ENCODE results near the gene OSBP2. TPM values are rescaled to one million over a fixed set of nuclear protein-coding genes. Genes with fewer than 3 reads are reported as not detected.
A peak's percentile ranks its signal among the peaks of the same experiment; 100 is the strongest.

The OSBP2 gene
- total RNA-seq, 1 experiment from 2014 or later = 6.2 TPM

DNA sequence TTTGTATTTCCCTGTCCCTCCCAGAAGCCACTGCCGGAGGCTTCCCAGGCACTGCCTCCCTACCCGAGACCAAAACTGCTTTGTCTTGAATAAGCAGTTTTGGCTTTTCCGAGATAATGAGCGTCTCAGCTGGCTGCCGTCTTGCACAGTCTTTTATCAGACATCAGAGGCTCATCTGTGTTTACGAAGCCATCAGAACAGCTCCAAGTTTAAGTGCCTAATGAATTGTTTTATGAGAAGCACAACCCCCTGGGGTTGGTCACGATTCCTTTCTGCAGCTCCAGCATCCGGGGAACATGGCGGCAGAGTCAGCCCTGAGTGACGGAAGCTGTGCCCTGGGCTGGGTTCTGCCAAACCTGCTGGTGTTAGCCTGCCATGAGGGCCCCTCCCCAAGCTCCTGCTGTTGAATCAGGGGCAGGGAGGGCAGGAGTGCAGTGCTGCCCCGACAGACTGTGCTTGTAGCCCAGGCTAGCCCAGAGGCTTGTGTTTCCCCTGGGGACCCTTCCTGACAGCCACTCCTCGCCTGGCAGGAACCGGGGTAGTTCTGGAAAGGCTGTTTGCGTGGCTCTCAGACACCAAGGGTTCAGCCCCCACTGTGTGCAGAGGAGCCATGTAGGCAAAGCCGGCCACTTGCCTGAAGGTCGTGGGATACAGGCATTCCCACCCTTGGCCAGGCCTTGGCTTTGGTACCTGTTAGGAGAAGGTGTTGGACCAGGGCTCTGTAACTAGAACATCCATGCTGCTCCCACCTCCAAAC, 177.8 kb downstream of the OSBP2 start:
- no peak overlapping the region for H3K4me3 ChIP-seq (ENCODE audit: low read depth, low read length)
- H3K27me3 Mint-ChIP-seq (ENCODE audit: insufficient read depth, unreplicated experiment) = no peaks in the 10 kb centered on the region
- H3K36me3 ChIP-seq (ENCODE audit: control insufficient read depth, insufficient read depth, low read length) = no peaks in the 10 kb centered on the region
- ChIA-PET CTCF (no interaction called here), POLR2A (no interaction called here)
- BruUV-seq (replicated peaks) = no TSS peak
- no peaks in the 10 kb centered on the region for H3K9me3 Mint-ChIP-seq (ENCODE audit: unreplicated experiment)
- no peaks in the 10 kb centered on the region for H3K27me3 ChIP-seq (replicated peaks; ENCODE audit: control insufficient read depth, insufficient read depth, low read length)
- TF ChIP-seq CTCF (IDR thresholded peaks at IDR 0.05; ENCODE audit: insufficient read depth in 1 of 2, low read depth in 1 of 2, low read length in 1 of 2, severe bottlenecking in 1 of 2, unreplicated experiment in 1 of 2) = no peak
- H3K4me1 Mint-ChIP-seq (ENCODE audit: low read depth, unreplicated experiment) = no peaks in the 10 kb centered on the region
- H3K27ac Mint-ChIP-seq (ENCODE audit: unreplicated experiment) = no peak overlapping the region
- no peak overlapping the region for H3K4me3 Mint-ChIP-seq (ENCODE audit: unreplicated experiment)
- H3K36me3 Mint-ChIP-seq (ENCODE audit: insufficient read depth, unreplicated experiment) = no peaks in the 10 kb centered on the region
- intact Hi-C loops (cut with micrococcal nuclease; ENCODE audit: unreplicated experiment) = no loop called here
- H3K4me1 ChIP-seq = no peaks in the 10 kb centered on the region
- DNase-seq = peak in 1 of 2 experiments; percentile 23
- H3K9me3 ChIP-seq = no peaks in the 10 kb centered on the region

DNA sequence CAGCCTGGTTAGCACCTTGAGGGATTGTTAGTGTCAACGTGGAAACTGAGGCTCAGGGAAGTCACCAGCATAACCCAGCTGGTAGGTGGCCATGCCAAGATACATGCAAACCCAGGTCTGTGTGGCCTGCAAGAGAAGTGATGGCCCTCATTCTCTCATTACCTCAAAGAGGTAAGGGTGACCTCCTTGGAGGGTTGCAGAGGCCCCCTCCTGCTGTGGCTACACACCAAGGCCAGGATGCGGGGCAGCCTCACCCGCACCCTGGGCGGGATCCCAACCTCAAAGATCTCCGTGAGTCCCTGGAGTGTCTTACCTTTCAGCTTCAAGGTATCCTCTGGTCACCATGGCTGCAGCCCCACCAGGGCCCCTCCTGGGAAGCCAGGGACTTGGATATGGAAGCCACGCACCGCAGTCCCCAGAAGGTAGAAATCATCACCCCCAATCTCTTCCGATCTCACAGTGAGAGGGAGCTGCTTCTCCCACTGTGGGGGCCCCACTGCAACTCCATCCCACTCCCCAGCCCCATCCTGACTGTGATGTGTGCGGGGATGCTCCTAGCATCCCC, 178.5 kb downstream of the OSBP2 start:
- CTCF ChIA-PET = no interaction called here
- H3K4me1 Mint-ChIP-seq (ENCODE audit: low read depth, unreplicated experiment) = no peaks in the 10 kb centered on the region
- BruUV-seq (replicated peaks) = no TSS peak
- H3K27ac Mint-ChIP-seq (ENCODE audit: unreplicated experiment) = no peak overlapping the region
- POLR2A ChIA-PET = no interaction called here
- no peak for TF ChIP-seq CTCF (IDR thresholded peaks at IDR 0.05; ENCODE audit: insufficient read depth in 1 of 2, low read depth in 1 of 2, low read length in 1 of 2, severe bottlenecking in 1 of 2, unreplicated experiment in 1 of 2)
- Histone ChIP-seq H3K27me3 (replicated peaks; ENCODE audit: control insufficient read depth, insufficient read depth, low read length) (no peaks in the 10 kb centered on the region), H3K4me1 (no peaks in the 10 kb centered on the region), H3K9me3 (no peaks in the 10 kb centered on the region), H3K4me3 (ENCODE audit: low read depth, low read length) (no peak overlapping the region), H3K36me3 (ENCODE audit: control insufficient read depth, insufficient read depth, low read length) (no peaks in the 10 kb centered on the region)
- intact Hi-C loops (cut with micrococcal nuclease; ENCODE audit: unreplicated experiment) = no loop called here
- H3K27me3 Mint-ChIP-seq (ENCODE audit: insufficient read depth, unreplicated experiment) = no peaks in the 10 kb centered on the region
- no peaks in the 10 kb centered on the region for H3K9me3 Mint-ChIP-seq (ENCODE audit: unreplicated experiment)
- no peak for DNase-seq
- no peak overlapping the region for H3K4me3 Mint-ChIP-seq (ENCODE audit: unreplicated experiment)
- H3K36me3 Mint-ChIP-seq (ENCODE audit: insufficient read depth, unreplicated experiment) = no peaks in the 10 kb centered on the region

- Mint-ChIP-seq H3K9me3 (ENCODE audit: unreplicated experiment) (no peaks in the 10 kb centered on the region), H3K4me3 (ENCODE audit: unreplicated experiment) (no peak overlapping the region), H3K27ac (ENCODE audit: unreplicated experiment) (no peak overlapping the region), H3K36me3 (ENCODE audit: insufficient read depth, unreplicated experiment) (no peaks in the 10 kb centered on the region), H3K4me1 (ENCODE audit: low read depth, unreplicated experiment) (no peaks in the 10 kb centered on the region), H3K27me3 (ENCODE audit: insufficient read depth, unreplicated experiment) (no peaks in the 10 kb centered on the region)
- Histone ChIP-seq H3K27me3 (replicated peaks; ENCODE audit: control insufficient read depth, insufficient read depth, low read length) (no peaks in the 10 kb centered on the region), H3K4me1 (no peaks in the 10 kb centered on the region), H3K36me3 (ENCODE audit: control insufficient read depth, insufficient read depth, low read length) (no peaks in the 10 kb centered on the region), H3K9me3 (no peaks in the 10 kb centered on the region), H3K4me3 (ENCODE audit: low read depth, low read length) (no peak overlapping the region)
- CTCF ChIA-PET = no interaction called here
- POLR2A ChIA-PET = no interaction called here
- TF ChIP-seq CTCF (IDR thresholded peaks at IDR 0.05; ENCODE audit: insufficient read depth in 1 of 2, low read depth in 1 of 2, low read length in 1 of 2, severe bottlenecking in 1 of 2, unreplicated experiment in 1 of 2) = no peak
- BruUV-seq (replicated peaks) = no TSS peak
- intact Hi-C loops (cut with micrococcal nuclease; ENCODE audit: unreplicated experiment) = no loop called here
- DNase-seq = peak in 1 of 2 experiments; percentile 5
Observed at GRCh38 chr22:30873661-30874060, 179.0 kb downstream of the OSBP2 start.
